Thoracic aorta (tissue), 2 donors: ENCODE data around the gene GSTA1. TPM values are rescaled to one million over a fixed set of nuclear protein-coding genes. Genes with fewer than 3 reads are reported as not detected.
"Not testable (repeated sequence)": the region's sequence is repeated elsewhere in the genome, so short reads cannot be mapped to it uniquely, and the experiment has no call there.

ENCODE experiments used
- ATAC-seq: fragments of 150-250 bp; one replicate; pipeline ENCODE4 v1.8.0; 2017; ENCODE audit warnings: low read depth; ENCODE audit not compliant: insufficient number of reproducible peaks, low FRiP score
- DNase-seq: peaks from one replicate; pipeline ENCODE4 v3.0.0-alpha.2; 2020; ENCODE audit warnings: low spot score
- H3K27ac ChIP-seq, 2 donors: fragments of 200-600 bp; sonication (generic); 1 replicate in 1 of 2; 2 replicates in 1 of 2; pipeline ENCODE4 v1.5.1; 2016; ENCODE audit warnings: mild to moderate bottlenecking in 2 of 2, moderate library complexity in 2 of 2
- H3K27me3 ChIP-seq: fragments of 200-600 bp; sonication (generic); replicated peaks from 2 replicates; pipeline ENCODE4 v1.6.0; 2016; ENCODE audit warnings: mild to moderate bottlenecking; ENCODE audit not compliant: insufficient read depth
- H3K36me3 ChIP-seq: fragments of 200-600 bp; sonication (generic); one replicate; pipeline ENCODE4 v1.5.1; 2016
- H3K4me1 ChIP-seq, 2 donors: fragments of 200-600 bp; sonication (generic); 1 replicate in 1 of 2; 2 replicates in 1 of 2; pipeline versions ENCODE4 v1.5.1 to v1.6.0; 2016; ENCODE audit warnings: low read depth in 2 of 2, mild to moderate bottlenecking in 1 of 2; ENCODE audit not compliant: control insufficient read depth in 1 of 2
- H3K4me3 ChIP-seq: fragments of 200-600 bp; sonication (generic); 2 replicates; pipeline ENCODE4 v1.5.1; 2016; ENCODE audit warnings: mild to moderate bottlenecking
- H3K9me3 ChIP-seq: fragments of 200-600 bp; sonication (generic); 2 replicates; pipeline ENCODE4 v1.5.1; 2016
- total RNA-seq, 2 donors: library from RNA; depleted of rRNA; stranded (reverse); fragments of >200 nt; gene quantifications; one replicate each; pipeline versions ENCODE4 v1.1.0 to v1.2.3, GENCODE V29; 2016
- TF ChIP-seq, protein P1 (sequence below): fragments of 200-600 bp; sonication (generic); IDR thresholded peaks from one replicate; pipeline ENCODE4 v1.5.1; 2019; ENCODE audit warnings: antibody characterized with exemption

GSTA1 gene
- total RNA-seq, 2 donors from 2014 or later: not detected

DNA sequence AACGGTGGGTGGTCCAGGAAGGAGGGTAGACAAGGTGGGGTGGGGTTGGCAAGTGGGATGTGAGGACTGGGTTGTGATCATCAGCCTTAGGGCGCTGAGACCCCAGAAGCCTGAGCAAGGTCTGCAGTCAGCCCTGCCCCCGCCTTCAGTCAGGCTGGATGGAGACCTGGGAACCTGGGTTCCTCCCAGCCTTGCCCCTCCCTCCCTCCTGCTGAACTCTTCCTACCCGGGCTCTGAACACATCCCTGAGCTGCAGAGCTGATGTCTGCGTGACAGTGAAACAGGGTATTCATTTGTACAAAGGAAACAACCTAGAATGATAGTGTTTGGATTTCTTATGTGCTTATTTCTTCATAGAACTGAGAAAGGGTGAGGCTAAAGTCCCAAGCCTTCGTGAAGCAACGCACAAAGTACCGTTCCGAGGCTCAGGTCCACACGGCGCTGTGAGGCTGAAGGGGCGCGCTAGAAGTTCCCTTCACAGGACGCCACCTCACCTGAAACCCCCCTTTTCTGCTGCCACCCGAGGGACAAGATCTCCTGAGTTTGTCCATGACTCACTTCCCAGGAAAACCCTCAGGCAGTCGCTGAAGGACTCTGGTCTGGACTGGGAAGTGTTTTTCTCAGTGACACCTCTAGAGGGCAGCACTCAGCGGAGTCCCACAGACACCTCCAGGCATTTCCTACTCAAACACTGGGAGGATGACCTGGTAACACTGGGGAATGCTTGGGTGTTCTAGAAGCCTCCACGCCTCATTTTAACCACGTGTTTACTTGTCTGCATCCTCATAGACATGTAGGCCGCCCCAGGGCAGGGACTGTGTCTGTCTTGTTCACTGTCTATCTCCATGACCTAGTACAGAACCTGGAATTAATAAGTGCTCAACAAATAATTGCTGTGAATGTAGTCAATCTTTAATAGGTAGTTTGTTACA is 35.8 kb upstream of the GSTA1 start:
- ATAC-seq: no peak
- H3K36me3 ChIP-seq: no peaks in the 10 kb centered on the region

GRCh38 chr6:52834481-52834880 is 30.9 kb upstream of the GSTA1 start:
- Histone ChIP-seq H3K9me3 (no peaks in the 10 kb centered on the region), H3K27ac (no peak overlapping the region), H3K4me3 (no peak overlapping the region), H3K27me3 (no peaks in the 10 kb centered on the region), H3K4me1 (no peaks in the 10 kb centered on the region), H3K36me3 (no peaks in the 10 kb centered on the region)
- TF ChIP-seq, protein P1, sequence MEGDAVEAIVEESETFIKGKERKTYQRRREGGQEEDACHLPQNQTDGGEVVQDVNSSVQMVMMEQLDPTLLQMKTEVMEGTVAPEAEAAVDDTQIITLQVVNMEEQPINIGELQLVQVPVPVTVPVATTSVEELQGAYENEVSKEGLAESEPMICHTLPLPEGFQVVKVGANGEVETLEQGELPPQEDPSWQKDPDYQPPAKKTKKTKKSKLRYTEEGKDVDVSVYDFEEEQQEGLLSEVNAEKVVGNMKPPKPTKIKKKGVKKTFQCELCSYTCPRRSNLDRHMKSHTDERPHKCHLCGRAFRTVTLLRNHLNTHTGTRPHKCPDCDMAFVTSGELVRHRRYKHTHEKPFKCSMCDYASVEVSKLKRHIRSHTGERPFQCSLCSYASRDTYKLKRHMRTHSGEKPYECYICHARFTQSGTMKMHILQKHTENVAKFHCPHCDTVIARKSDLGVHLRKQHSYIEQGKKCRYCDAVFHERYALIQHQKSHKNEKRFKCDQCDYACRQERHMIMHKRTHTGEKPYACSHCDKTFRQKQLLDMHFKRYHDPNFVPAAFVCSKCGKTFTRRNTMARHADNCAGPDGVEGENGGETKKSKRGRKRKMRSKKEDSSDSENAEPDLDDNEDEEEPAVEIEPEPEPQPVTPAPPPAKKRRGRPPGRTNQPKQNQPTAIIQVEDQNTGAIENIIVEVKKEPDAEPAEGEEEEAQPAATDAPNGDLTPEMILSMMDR: no peak
- DNase-seq (no peak), ATAC-seq (no peak)

More for the DNA sequence above, 35.8 kb upstream of the GSTA1 start:
- TF ChIP-seq, protein P1: peak; percentile 39
- Histone ChIP-seq H3K9me3 (no peaks in the 10 kb centered on the region), H3K4me1 (no peaks in the 10 kb centered on the region), H3K27ac (no peak overlapping the region), H3K27me3 (no peaks in the 10 kb centered on the region), H3K4me3 (no peak overlapping the region)
- DNase-seq: no peak

DNA sequence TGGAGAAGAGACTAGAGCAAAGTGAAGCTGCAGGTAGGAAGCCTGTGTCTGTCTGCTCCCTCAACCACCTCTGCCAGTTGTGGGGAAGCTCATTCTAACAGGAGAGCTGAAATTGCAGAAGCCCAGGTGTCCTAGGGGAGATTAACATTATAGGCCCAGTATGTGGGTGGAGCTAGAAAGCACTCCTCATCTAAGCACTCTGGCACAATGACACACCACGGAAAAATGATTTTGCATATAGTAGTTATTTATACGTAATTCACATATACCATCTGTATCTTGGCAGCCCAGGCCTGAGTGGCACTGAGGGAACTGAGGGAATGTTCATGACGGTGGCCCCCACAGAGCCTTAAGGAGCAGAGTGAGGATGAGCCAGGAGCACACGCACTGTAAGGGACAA is 27.3 kb upstream of the GSTA1 start:
- DNase-seq, ATAC-seq, H3K9me3 ChIP-seq, H3K4me1 ChIP-seq, H3K4me3 ChIP-seq, H3K27me3 ChIP-seq, H3K27ac ChIP-seq, H3K36me3 ChIP-seq: not testable (repeated sequence)

DNA sequence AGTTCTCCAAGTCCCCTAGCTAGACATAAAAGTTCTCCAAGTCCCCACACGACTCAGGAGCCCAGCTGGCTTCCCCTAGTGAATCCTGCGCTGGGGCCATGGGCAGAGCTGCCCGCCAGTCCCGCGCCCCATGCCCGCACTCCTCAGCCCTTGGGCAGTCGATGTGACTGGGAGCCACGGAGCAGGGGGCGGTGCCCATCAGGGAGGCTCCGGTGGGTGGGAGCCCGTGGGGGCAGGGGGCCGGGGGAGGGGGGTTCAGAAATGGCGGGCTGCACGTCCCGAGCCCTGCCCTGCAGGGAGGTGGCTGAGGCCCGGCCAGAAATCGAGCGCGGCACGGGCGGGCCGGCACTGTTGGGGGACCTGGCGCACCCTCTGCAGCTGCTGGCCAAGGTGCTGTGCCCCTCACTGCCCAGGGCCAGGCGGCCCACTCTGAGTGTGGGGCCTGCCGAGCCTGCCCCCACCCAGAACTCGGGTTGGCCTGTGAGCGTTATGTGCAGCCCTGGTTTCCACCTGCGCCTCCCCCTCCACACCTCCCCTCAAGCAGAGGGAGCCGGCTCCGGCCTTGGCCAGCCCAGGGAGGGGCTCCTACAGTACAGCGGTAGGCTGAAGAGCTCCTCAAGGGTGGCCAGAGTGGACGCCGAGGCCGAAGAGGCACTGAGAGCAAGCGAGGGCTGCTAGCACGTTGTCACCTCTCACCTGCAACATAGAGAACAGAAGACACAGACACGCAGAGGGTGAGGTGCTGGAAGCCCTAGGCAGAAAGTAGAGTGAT is 25.6 kb upstream of the GSTA1 start:
- no peak overlapping the region for H3K27ac ChIP-seq
- no peaks in the 10 kb centered on the region for H3K36me3 ChIP-seq
- no peak overlapping the region for H3K4me3 ChIP-seq
- ATAC-seq: no peak
- no peak for DNase-seq
- TF ChIP-seq, protein P1: no peak
- no peaks in the 10 kb centered on the region for H3K4me1 ChIP-seq
- no peaks in the 10 kb centered on the region for H3K27me3 ChIP-seq
- H3K9me3 ChIP-seq: no peaks in the 10 kb centered on the region

DNA sequence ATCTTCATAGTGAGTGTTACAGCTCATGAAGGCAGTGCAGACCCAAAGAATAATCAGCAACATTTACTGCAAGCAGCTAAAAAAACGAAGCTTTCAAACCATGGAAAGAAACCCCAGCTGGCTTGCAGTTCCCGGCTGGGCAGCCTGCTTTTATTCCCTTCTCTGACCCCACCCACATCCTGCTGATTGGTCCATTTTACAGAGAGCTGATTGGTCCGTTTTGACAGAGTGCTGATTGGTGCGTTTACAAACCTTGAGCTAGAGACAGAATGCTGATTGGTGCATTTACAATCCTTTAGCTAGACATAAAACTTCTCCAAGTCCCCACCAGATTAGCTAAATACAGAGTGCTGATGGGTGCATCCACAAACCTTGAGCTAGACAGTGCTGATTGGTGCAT is 25.0 kb upstream of the GSTA1 start:
- H3K9me3 ChIP-seq, ATAC-seq, H3K27me3 ChIP-seq: not testable (repeated sequence)

DNA sequence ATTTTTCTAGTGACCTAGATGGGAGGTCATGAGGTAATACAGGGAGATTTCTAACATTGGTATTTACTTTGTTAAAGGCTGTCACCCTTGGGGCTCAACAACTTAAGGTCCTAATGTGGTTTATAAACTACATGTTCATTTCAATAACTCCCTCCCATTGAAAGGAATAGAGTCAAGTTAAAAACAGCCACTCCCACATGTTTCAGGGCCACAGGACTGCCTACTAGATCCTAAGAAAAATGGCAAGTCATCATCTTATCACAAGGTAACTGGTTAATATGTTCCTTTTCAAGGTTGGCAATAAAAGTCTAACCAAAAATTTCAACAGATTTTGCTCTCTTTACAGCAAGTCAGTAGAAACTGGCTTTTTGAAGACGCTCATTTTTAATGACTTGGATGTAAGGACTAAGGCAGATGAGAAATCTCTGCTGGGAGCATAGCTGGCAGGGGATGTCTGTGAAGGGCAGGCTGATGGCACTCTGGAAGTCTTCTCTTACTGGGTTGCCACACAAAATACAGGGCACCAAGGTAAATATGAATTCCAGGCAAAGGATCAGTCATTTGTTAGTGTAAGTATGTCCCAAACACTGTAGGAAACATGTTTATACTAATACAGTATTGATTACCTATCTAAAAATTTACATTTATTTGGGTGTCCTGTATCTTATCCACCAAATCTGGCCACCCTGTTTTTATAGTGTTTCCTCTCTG is 23.6 kb upstream of the GSTA1 start:
- not testable (repeated sequence) for ATAC-seq, H3K27ac ChIP-seq, H3K4me3 ChIP-seq, H3K36me3 ChIP-seq, H3K9me3 ChIP-seq, H3K27me3 ChIP-seq, DNase-seq, H3K4me1 ChIP-seq

More for the DNA sequence above, 25.0 kb upstream of the GSTA1 start:
- H3K4me1 ChIP-seq, H3K4me3 ChIP-seq, H3K27ac ChIP-seq, H3K36me3 ChIP-seq, DNase-seq: not testable (repeated sequence)
